Neural cell (in vitro differentiated cells): ENCODE results near the gene NKG7. TPM values are rescaled to one million over a fixed set of nuclear protein-coding genes. Genes with fewer than 3 reads are reported as not detected.

Source experiments
- H2AFZ ChIP-seq: fragments of 200-600, 300-800 bp; sonication (generic), shearing (Covaris generic); 2 replicates; pipeline ENCODE4 v1.6.0; 2014; ENCODE audit warnings: low read depth, mild to moderate bottlenecking, antibody characterized with exemption, low read length, moderate library complexity
- H3F3A ChIP-seq: fragments of 200-600 bp; shearing (Covaris generic); 2 replicates; pipeline ENCODE4 v1.6.1; 2016; ENCODE audit warnings: mild to moderate bottlenecking, moderate library complexity, mixed read lengths, antibody characterized with exemption, low read length; ENCODE audit not compliant: insufficient read depth, poor library complexity, severe bottlenecking
- H3K27ac ChIP-seq: fragments of 200-600, 300-800 bp; sonication (generic), shearing (Covaris generic); 2 replicates; pipeline ENCODE4 v1.5.1; 2014; ENCODE audit warnings: mild to moderate bottlenecking, low read length, moderate library complexity
- H3K27me3 ChIP-seq: fragments of 300-800, 200-600 bp; sonication (generic), shearing (Covaris generic); 2 replicates; pipeline ENCODE4 v1.6.0; 2014; ENCODE audit warnings: mild to moderate bottlenecking, low read depth, low read length, moderate library complexity; ENCODE audit not compliant: insufficient read depth
- H3K36me3 ChIP-seq: fragments of 300-800, 200-600 bp; sonication (generic), shearing (Covaris generic); 2 replicates; pipeline ENCODE4 v1.5.1; 2014; ENCODE audit warnings: mild to moderate bottlenecking, antibody characterized with exemption, low read length, moderate library complexity; ENCODE audit not compliant: insufficient read depth
- H3K4me2 ChIP-seq: fragments of 300-800, 200-600 bp; sonication (generic), shearing (Covaris generic); 2 replicates; pipeline ENCODE4 v1.6.0; 2014; ENCODE audit warnings: mild to moderate bottlenecking, low read length
- H3K4me3 ChIP-seq: fragments of 300-800, 200-600 bp; sonication (generic), shearing (Covaris generic); 2 replicates; pipeline ENCODE4 v1.5.1; 2014; ENCODE audit warnings: mild to moderate bottlenecking, low read length, moderate library complexity
- H3K79me2 ChIP-seq: fragments of 200-600 bp; shearing (Covaris generic); replicated peaks from 2 replicates; pipeline ENCODE4 v1.6.0; 2014; ENCODE audit warnings: mild to moderate bottlenecking, low read length, moderate library complexity; ENCODE audit not compliant: insufficient read depth
- H3K9ac ChIP-seq: fragments of 300-800, 200-600 bp; sonication (generic), shearing (Covaris generic); 2 replicates; pipeline ENCODE4 v1.6.1; 2016; ENCODE audit warnings: mild to moderate bottlenecking, low read length, mixed read lengths
- H3K9me2 ChIP-seq: fragments of 200-600 bp; shearing (Covaris generic); 2 replicates; pipeline ENCODE4 v1.6.1; 2016; ENCODE audit warnings: mild to moderate bottlenecking, low read length, mixed read lengths; ENCODE audit not compliant: insufficient read depth
- H3K9me3 ChIP-seq: fragments of 200-600, 300-800 bp; sonication (generic), shearing (Covaris generic); 2 replicates; pipeline ENCODE4 v1.6.1; 2016; ENCODE audit warnings: mild to moderate bottlenecking, mixed run types, low read length, moderate library complexity, mixed read lengths
- H4K20me1 ChIP-seq: fragments of 200-600 bp; shearing (Covaris generic); 2 replicates; pipeline ENCODE4 v1.6.1; 2016; ENCODE audit warnings: mild to moderate bottlenecking, mixed run types; ENCODE audit not compliant: insufficient read depth
- CTCF ChIP-seq: fragments of 450-650 bp; IDR thresholded peaks from 2 replicates; pipeline ENCODE4 v1.5.1; 2014; ENCODE audit warnings: antibody characterized with exemption, mild to moderate bottlenecking, moderate library complexity; ENCODE audit not compliant: poor library complexity, severe bottlenecking
- EP300 ChIP-seq: fragments of 450-650 bp; conservative IDR thresholded peaks from 2 replicates; pipeline ENCODE4 v1.6.1; 2014; ENCODE audit warnings: antibody characterized with exemption, mild to moderate bottlenecking, moderate library complexity; ENCODE audit not compliant: poor library complexity, severe bottlenecking
- EZH2 ChIP-seq: fragments of 200-600, 300-800 bp; shearing (Covaris generic), sonication (generic); IDR thresholded peaks from 2 replicates; pipeline ENCODE4 v1.6.1; 2014; ENCODE audit warnings: antibody characterized with exemption, low read length, borderline replicate concordance, mild to moderate bottlenecking; ENCODE audit not compliant: insufficient read depth, poor library complexity, severe bottlenecking
- MXI1 ChIP-seq: fragments of 450-650 bp; conservative IDR thresholded peaks from 2 replicates; pipeline ENCODE4 v1.6.1; 2014; ENCODE audit warnings: antibody characterized with exemption, mild to moderate bottlenecking; ENCODE audit not compliant: poor library complexity, severe bottlenecking
- POLR2AphosphoS5 ChIP-seq: IDR thresholded peaks from 2 replicates; pipeline ENCODE4 v1.6.1; 2012
- RAD21 ChIP-seq: fragments of 450-650 bp; conservative IDR thresholded peaks from 2 replicates; pipeline ENCODE4 v1.6.1; 2014; ENCODE audit warnings: antibody characterized with exemption, mild to moderate bottlenecking, moderate library complexity
- REST ChIP-seq: IDR thresholded peaks from 2 replicates; pipeline ENCODE4 v1.6.1; 2012; ENCODE audit warnings: borderline replicate concordance
- SMC3 ChIP-seq: fragments of 450-650 bp; conservative IDR thresholded peaks from 2 replicates; pipeline ENCODE4 v1.6.1; 2014; ENCODE audit warnings: antibody characterized with exemption, mild to moderate bottlenecking, moderate library complexity; ENCODE audit not compliant: poor library complexity
- TAF1 ChIP-seq: IDR thresholded peaks from 2 replicates; pipeline ENCODE4 v1.6.1; 2012; ENCODE audit warnings: low read depth
- polyA plus RNA-seq: library from polyadenylated mRNA; depleted of rRNA; stranded (reverse); fragments of >200 nt; gene quantifications from 2 replicates; pipeline ENCODE4 v1.2.3, GENCODE V29; 2014

NKG7 gene
- polyA plus RNA-seq, 1 donor from 2014 or later = not detected

GRCh38 chr19:51410950-51411748 lies 38.7 kb upstream of the NKG7 start:
- no peaks in the 10 kb centered on the region for H4K20me1 ChIP-seq
- TF ChIP-seq EP300 (no peak), REST (no peak), SMC3 (no peak), CTCF (no peak), MXI1 (no peak), TAF1 (no peak), RAD21 (no peak), EZH2 (no peak), POLR2AphosphoS5 (no peak)
- no peak overlapping the region for H3K4me3 ChIP-seq
- no peaks in the 10 kb centered on the region for H3K79me2 ChIP-seq
- no peaks in the 10 kb centered on the region for H3K9me3 ChIP-seq
- H3K27me3 ChIP-seq = no peaks in the 10 kb centered on the region
- H3F3A ChIP-seq = no peaks in the 10 kb centered on the region
- H2AFZ ChIP-seq = no peak overlapping the region
- no peaks in the 10 kb centered on the region for H3K9me2 ChIP-seq
- H3K36me3 ChIP-seq = no peaks in the 10 kb centered on the region
- H3K4me2 ChIP-seq = no peak overlapping the region
- no peak overlapping the region for H3K27ac ChIP-seq
- no peak overlapping the region for H3K9ac ChIP-seq

- Histone ChIP-seq H4K20me1 (no peaks in the 10 kb centered on the region), H3K27ac (no peak overlapping the region), H3K79me2 (no peaks in the 10 kb centered on the region), H3K4me3 (no peak overlapping the region), H3K36me3 (no peaks in the 10 kb centered on the region), H3K9ac (no peak overlapping the region), H2AFZ (no peak overlapping the region), H3K9me3 (no peaks in the 10 kb centered on the region), H3F3A (no peaks in the 10 kb centered on the region), H3K4me2 (no peak overlapping the region), H3K9me2 (no peaks in the 10 kb centered on the region), H3K27me3 (no peaks in the 10 kb centered on the region)
- no peak for TF ChIP-seq EP300
- no peak for TF ChIP-seq TAF1
Observed at GRCh38 chr19:51407511-51408131, 35.2 kb upstream of the NKG7 start.
